T-helper 1 cell treated with Interleukin-12 subunit alpha and Interleukin-12 subunit beta and Interleukin-4 antibody, amounts not matched to agents 30 μg/mL and 1 μg/mL, for 36 hours (primary cell): ENCODE results near the gene GREB1L.

Experiments used
- H3K27ac Mint-ChIP-seq: one replicate; pipeline ENCODE4 v1.8.0; 2021; ENCODE audit warnings: mild to moderate bottlenecking, mixed read lengths
- H3K27me3 Mint-ChIP-seq: one replicate; pipeline ENCODE4 v1.8.0; 2021; ENCODE audit warnings: low read depth, mixed read lengths
- H3K36me3 Mint-ChIP-seq: one replicate; pipeline ENCODE4 v1.8.0; 2021; ENCODE audit warnings: low read depth, mixed read lengths
- H3K4me1 Mint-ChIP-seq: one replicate; pipeline ENCODE4 v1.8.0; 2021; ENCODE audit warnings: low read depth, mixed read lengths
- H3K4me3 Mint-ChIP-seq: one replicate; pipeline ENCODE4 v1.8.0; 2021; ENCODE audit warnings: mild to moderate bottlenecking, moderate library complexity, mixed read lengths
- H3K9me3 Mint-ChIP-seq: one replicate; pipeline ENCODE4 v1.8.0; 2021; ENCODE audit warnings: mixed read lengths

Gene GREB1L

GRCh38 chr18:21571772-21572171 lies 329.7 kb downstream of the GREB1L start:
- Mint-ChIP-seq H3K36me3 (peaks cover 39% of the 10 kb centered on the region), H3K9me3 (no peaks in the 10 kb centered on the region), H3K27me3 (no peaks in the 10 kb centered on the region), H3K4me3 (no peak overlapping the region), H3K4me1 (peaks cover 1% of the 10 kb centered on the region), H3K27ac (no peak overlapping the region)
